22Rv1 (cell line): ENCODE measurements around the gene RTN4R.

Experiments used
- ZFX ChIP-seq: fragments of 450-650 bp; IDR thresholded peaks from 2 replicates; pipeline ENCODE4 v1.6.1; 2017; ENCODE audit warnings: antibody characterized with exemption, borderline replicate concordance
- TF ChIP-seq, protein P1 (sequence below): fragments of 450-650 bp; IDR thresholded peaks from 2 replicates; pipeline ENCODE4 v1.5.1; 2017; ENCODE audit warnings: mild to moderate bottlenecking

DNA sequence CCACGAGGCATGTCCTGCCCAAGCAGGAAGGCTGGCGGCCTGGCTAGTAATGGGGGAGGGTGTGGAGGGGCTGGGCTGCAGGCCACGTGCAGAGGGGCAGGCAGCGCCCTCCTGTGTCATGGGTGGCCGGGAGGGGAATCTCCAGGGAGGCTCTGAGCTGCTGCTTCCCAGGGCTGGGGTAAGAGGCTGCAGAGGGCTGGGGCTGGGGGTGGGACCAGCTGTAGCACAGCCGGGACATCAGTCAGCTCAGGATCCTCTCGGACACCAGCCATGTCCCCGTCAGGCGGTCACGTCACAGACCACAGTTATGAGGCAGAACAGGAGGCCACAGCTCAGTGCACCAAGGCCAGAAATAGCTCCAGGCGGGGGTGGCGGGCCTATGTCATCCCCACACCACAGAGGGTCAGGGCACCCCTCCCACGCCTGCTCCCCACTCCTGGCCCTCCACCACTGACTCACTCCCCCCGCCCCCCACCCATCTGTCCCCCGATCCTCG lies 21.1 kb downstream of the RTN4R start:
- TF ChIP-seq, protein P1, sequence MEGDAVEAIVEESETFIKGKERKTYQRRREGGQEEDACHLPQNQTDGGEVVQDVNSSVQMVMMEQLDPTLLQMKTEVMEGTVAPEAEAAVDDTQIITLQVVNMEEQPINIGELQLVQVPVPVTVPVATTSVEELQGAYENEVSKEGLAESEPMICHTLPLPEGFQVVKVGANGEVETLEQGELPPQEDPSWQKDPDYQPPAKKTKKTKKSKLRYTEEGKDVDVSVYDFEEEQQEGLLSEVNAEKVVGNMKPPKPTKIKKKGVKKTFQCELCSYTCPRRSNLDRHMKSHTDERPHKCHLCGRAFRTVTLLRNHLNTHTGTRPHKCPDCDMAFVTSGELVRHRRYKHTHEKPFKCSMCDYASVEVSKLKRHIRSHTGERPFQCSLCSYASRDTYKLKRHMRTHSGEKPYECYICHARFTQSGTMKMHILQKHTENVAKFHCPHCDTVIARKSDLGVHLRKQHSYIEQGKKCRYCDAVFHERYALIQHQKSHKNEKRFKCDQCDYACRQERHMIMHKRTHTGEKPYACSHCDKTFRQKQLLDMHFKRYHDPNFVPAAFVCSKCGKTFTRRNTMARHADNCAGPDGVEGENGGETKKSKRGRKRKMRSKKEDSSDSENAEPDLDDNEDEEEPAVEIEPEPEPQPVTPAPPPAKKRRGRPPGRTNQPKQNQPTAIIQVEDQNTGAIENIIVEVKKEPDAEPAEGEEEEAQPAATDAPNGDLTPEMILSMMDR = no peak
- TF ChIP-seq ZFX = no peak
